ENCODE measurements around the gene KNTC1. TPM values are rescaled to one million over a fixed set of nuclear protein-coding genes. Genes with fewer than 3 reads are reported as not detected.
A peak's percentile ranks its signal among the peaks of the same experiment; 100 is the strongest.

Gene KNTC1
- total and polyA plus RNA-seq, 2 donors: 34.0 to 40.8 TPM

DNA sequence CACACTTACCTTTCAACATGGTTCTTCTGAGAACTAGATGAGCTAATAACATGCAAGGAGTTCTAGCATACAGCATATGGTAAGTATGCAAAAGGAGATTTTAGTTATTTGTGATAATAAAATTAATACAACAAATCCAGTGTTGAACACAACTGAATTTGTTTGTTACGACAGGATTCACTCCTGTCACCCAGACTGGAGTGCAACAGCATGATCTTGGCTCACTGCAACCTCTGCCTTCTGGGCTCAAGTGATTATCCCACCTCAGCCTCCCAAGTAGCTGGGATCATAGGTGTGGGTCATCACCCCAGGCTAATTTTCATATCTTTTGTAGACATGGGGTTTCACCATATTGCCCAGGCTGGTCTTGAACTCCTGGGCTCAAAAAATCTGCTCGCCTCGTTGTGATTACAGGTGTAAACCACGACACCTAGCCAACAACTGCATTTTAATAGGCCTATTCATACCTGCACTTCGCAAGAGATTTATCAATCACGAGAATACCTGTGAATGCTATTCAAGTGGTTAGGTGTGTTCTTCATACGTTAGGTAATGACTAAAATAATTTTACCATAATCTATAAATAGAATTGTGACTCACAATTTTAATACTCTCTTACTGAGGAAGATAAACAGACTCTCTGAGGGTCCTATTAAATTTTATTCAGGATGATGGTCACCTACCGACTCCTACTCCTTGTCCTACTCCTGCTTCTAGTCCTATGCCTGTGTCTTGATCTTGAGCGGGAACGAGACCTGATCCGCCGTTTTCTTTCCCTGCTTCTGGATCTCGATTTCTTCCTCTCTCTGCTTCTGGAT is 10.3 kb upstream of the KNTC1 start:
- Histone ChIP-seq H3K9me3 (ENCODE audit: control insufficient read depth in 2 of 2, insufficient read depth in 1 of 2, low read length in 1 of 2) (no peaks in the 10 kb centered on the region), H3K27me3 (ENCODE audit: control insufficient read depth in 2 of 2, insufficient read depth in 1 of 2, low read length in 1 of 2) (no peaks in the 10 kb centered on the region), H3K27ac (ENCODE audit: low read depth in 1 of 2, low read length in 1 of 2) (no peak overlapping the region), H3K36me3 (ENCODE audit: control insufficient read depth in 2 of 2, insufficient read depth in 2 of 2, low read length in 1 of 2) (peaks cover 58 to 90% of the 10 kb centered on the region in 2 donors), H3K4me1 (ENCODE audit: control insufficient read depth in 2 of 2, insufficient read depth in 2 of 2, low read length in 2 of 2) (no peaks in the 10 kb centered on the region), H3K4me3 (ENCODE audit: low read length in 2 of 2) (no peak overlapping the region)
- no peak for DNase-seq (ENCODE audit: low read depth in 6 of 9, low spot score in 9 of 9)
- WGBS: 98% methylated on average over 13 of the region's 13 CpGs

GRCh38 chr12:122517877-122518276 is 9.2 kb upstream of the KNTC1 start:
- no peak for DNase-seq (ENCODE audit: low read depth in 6 of 9, low spot score in 9 of 9)
- H3K27ac ChIP-seq (ENCODE audit: low read depth in 1 of 2, low read length in 1 of 2): no peak overlapping the region
- WGBS: 97% methylated on average over 5 of the region's 5 CpGs
- H3K9me3 ChIP-seq (ENCODE audit: control insufficient read depth in 2 of 2, insufficient read depth in 1 of 2, low read length in 1 of 2): no peaks in the 10 kb centered on the region
- no peaks in the 10 kb centered on the region for H3K27me3 ChIP-seq (ENCODE audit: control insufficient read depth in 2 of 2, insufficient read depth in 1 of 2, low read length in 1 of 2)
- no peak overlapping the region for H3K4me3 ChIP-seq (ENCODE audit: low read length in 2 of 2)
- no peaks in the 10 kb centered on the region for H3K4me1 ChIP-seq (ENCODE audit: control insufficient read depth in 2 of 2, insufficient read depth in 2 of 2, low read length in 2 of 2)
- H3K36me3 ChIP-seq (ENCODE audit: control insufficient read depth in 2 of 2, insufficient read depth in 2 of 2, low read length in 1 of 2): peaks cover 57 to 91% of the 10 kb centered on the region in 2 donors

DNA sequence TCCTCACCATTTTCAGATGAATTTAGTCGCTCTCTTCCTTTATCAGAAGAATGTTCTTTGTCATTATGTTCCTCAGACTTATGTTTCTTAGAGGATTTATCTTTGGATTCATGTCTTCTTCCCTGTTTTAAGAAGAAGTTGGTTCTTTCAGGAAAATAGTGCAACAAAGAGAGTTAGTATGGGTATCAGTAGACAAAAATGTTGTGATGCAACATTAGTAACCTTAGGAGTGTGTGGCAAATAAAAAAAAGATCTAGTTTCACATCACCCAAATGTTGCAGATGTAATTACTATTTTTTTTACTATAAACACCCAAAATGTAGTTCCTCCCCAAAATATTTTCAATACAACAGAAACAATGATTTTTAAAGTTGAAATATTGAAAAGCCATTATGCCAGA is 8.1 kb upstream of the KNTC1 start:
- Histone ChIP-seq H3K4me3 (ENCODE audit: low read length in 2 of 2) (no peak overlapping the region), H3K27ac (ENCODE audit: low read depth in 1 of 2, low read length in 1 of 2) (no peak overlapping the region), H3K9me3 (ENCODE audit: control insufficient read depth in 2 of 2, insufficient read depth in 1 of 2, low read length in 1 of 2) (no peaks in the 10 kb centered on the region), H3K27me3 (ENCODE audit: control insufficient read depth in 2 of 2, insufficient read depth in 1 of 2, low read length in 1 of 2) (no peaks in the 10 kb centered on the region), H3K4me1 (ENCODE audit: control insufficient read depth in 2 of 2, insufficient read depth in 2 of 2, low read length in 2 of 2) (peaks cover 2 to 4% of the 10 kb centered on the region in 2 donors), H3K36me3 (ENCODE audit: control insufficient read depth in 2 of 2, insufficient read depth in 2 of 2, low read length in 1 of 2) (peaks cover 50 to 92% of the 10 kb centered on the region in 2 donors)
- no peak for DNase-seq (ENCODE audit: low read depth in 6 of 9, low spot score in 9 of 9)
- WGBS: 98% methylated on average over 1 of the region's 1 CpG

- Histone ChIP-seq H3K36me3 (ENCODE audit: control insufficient read depth in 2 of 2, insufficient read depth in 2 of 2, low read length in 1 of 2) (peaks cover 49 to 94% of the 10 kb centered on the region in 2 donors), H3K4me3 (ENCODE audit: low read length in 2 of 2) (no peak overlapping the region), H3K27ac (ENCODE audit: low read depth in 1 of 2, low read length in 1 of 2) (no peak overlapping the region), H3K9me3 (ENCODE audit: control insufficient read depth in 2 of 2, insufficient read depth in 1 of 2, low read length in 1 of 2) (no peaks in the 10 kb centered on the region), H3K4me1 (ENCODE audit: control insufficient read depth in 2 of 2, insufficient read depth in 2 of 2, low read length in 2 of 2) (peaks cover 4% of the 10 kb centered on the region in 2 donors), H3K27me3 (ENCODE audit: control insufficient read depth in 2 of 2, insufficient read depth in 1 of 2, low read length in 1 of 2) (no peaks in the 10 kb centered on the region)
- DNase-seq (ENCODE audit: low read depth in 6 of 9, low spot score in 9 of 9): no peak
- WGBS: 96% methylated on average over 1 of the region's 1 CpG
These were observed 7.6 kb upstream of the KNTC1 start for GRCh38 chr12:122519418-122519817.

DNA sequence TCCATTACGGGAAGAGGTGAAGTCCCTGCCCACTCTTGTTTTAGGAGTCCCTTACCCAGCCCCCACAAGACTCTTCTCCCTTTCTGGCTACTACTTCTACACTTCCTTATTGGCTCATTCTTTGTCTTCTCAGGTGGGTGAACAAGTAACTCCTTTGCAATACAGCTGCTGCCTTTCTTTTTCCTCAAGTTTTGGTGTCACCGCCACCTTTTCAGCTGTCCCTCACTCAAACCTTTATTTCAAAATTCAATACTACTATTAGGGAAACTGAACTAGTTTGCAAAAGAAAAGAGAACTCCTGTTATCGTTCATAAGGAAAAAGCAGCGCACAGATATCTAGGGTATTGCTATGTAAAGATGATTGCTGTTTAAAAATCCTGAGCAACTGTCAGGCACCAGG is 6.4 kb upstream of the KNTC1 start:
- H3K4me3 ChIP-seq (ENCODE audit: low read length in 2 of 2): no peak overlapping the region
- no peaks in the 10 kb centered on the region for H3K27me3 ChIP-seq (ENCODE audit: control insufficient read depth in 2 of 2, insufficient read depth in 1 of 2, low read length in 1 of 2)
- WGBS: 99% methylated on average over 4 of the region's 4 CpGs
- no peak overlapping the region for H3K27ac ChIP-seq (ENCODE audit: low read depth in 1 of 2, low read length in 1 of 2)
- H3K9me3 ChIP-seq (ENCODE audit: control insufficient read depth in 2 of 2, insufficient read depth in 1 of 2, low read length in 1 of 2): no peaks in the 10 kb centered on the region
- no peak for DNase-seq (ENCODE audit: low read depth in 6 of 9, low spot score in 9 of 9)
- peaks cover 40 to 90% of the 10 kb centered on the region in 2 donors for H3K36me3 ChIP-seq (ENCODE audit: control insufficient read depth in 2 of 2, insufficient read depth in 2 of 2, low read length in 1 of 2)
- H3K4me1 ChIP-seq (ENCODE audit: control insufficient read depth in 2 of 2, insufficient read depth in 2 of 2, low read length in 2 of 2): peaks cover 4% of the 10 kb centered on the region in 2 donors

DNA sequence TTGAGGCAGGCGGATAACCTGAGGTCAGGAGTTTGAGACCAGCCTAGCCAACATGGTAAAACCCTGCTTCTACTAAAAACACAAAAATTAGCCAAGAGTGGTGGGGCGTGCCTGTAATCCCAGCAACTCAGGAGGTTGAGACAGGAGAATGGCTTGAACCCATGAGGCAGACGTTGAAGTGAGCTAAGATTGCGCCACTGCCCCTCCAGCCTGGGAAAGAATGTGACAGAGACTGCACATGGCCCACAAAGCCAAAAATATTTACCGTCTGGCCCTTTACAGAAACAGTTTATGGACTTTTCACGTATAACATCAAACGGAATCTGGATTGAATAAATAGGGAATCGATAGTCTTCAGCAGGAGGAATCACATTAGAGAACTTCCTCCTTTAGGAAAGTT is 3.8 kb upstream of the KNTC1 start:
- H3K4me1 ChIP-seq (ENCODE audit: control insufficient read depth in 2 of 2, insufficient read depth in 2 of 2, low read length in 2 of 2): peaks cover 5 to 9% of the 10 kb centered on the region in 2 donors
- DNase-seq (ENCODE audit: low read depth in 6 of 9, low spot score in 9 of 9): no peak
- 89% methylated on average over 8 of the region's 8 CpGs for WGBS

GRCh38 chr12:122523846-122524718 is 3.0 kb upstream of the KNTC1 start:
- Histone ChIP-seq H3K27me3 (ENCODE audit: control insufficient read depth in 2 of 2, insufficient read depth in 1 of 2, low read length in 1 of 2) (no peaks in the 10 kb centered on the region), H3K4me3 (ENCODE audit: low read length in 2 of 2) (peak overlapping the region; percentile 20 to 54), H3K27ac (ENCODE audit: low read depth in 1 of 2, low read length in 1 of 2) (no peak overlapping the region), H3K36me3 (ENCODE audit: control insufficient read depth in 2 of 2, insufficient read depth in 2 of 2, low read length in 1 of 2) (peaks cover 16 to 62% of the 10 kb centered on the region in 2 donors), H3K4me1 (ENCODE audit: control insufficient read depth in 2 of 2, insufficient read depth in 2 of 2, low read length in 2 of 2) (peaks cover 7 to 11% of the 10 kb centered on the region in 2 donors), H3K9me3 (ENCODE audit: control insufficient read depth in 2 of 2, insufficient read depth in 1 of 2, low read length in 1 of 2) (no peaks in the 10 kb centered on the region)
- WGBS: 68% methylated on average over 8 of the region's 8 CpGs
- DNase-seq (ENCODE audit: low read depth in 6 of 9, low spot score in 9 of 9): no peak

More for the DNA sequence above, 3.8 kb upstream of the KNTC1 start:
- Histone ChIP-seq H3K9me3 (ENCODE audit: control insufficient read depth in 2 of 2, insufficient read depth in 1 of 2, low read length in 1 of 2) (no peaks in the 10 kb centered on the region), H3K27ac (ENCODE audit: low read depth in 1 of 2, low read length in 1 of 2) (no peak overlapping the region), H3K36me3 (ENCODE audit: control insufficient read depth in 2 of 2, insufficient read depth in 2 of 2, low read length in 1 of 2) (peaks cover 20 to 64% of the 10 kb centered on the region in 2 donors), H3K27me3 (ENCODE audit: control insufficient read depth in 2 of 2, insufficient read depth in 1 of 2, low read length in 1 of 2) (no peaks in the 10 kb centered on the region), H3K4me3 (ENCODE audit: low read length in 2 of 2) (no peak overlapping the region)

DNA sequence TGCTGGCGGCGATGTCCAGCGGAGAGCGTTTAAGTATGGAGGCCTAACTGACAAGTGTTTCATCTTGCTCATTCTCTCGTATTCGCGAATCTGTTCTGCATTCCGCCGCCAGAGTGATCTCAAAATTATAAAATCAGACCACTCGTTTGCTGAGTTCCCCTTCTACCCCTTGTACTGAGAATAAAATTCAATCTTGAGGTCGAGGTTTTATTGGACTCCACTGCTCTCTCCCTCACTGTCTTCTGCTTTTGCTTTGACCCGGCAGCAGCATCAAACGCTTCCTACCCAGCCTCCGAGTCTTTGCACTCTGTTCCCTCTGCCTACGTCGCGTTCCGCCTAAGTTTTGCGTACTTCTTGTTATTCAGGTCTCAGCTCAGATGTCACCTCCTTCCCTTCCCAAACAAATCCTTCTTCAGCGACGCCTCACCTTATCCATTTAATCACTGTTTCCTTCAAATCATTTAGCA is 462 bp downstream of the KNTC1 start:
- peak overlapping the region; percentile 92 to 95 for H3K4me3 ChIP-seq (ENCODE audit: low read length in 2 of 2)
- WGBS: under 1% methylated on average over 21 of the region's 21 CpGs
- peaks cover 7 to 11% of the 10 kb centered on the region in 2 donors for H3K4me1 ChIP-seq (ENCODE audit: control insufficient read depth in 2 of 2, insufficient read depth in 2 of 2, low read length in 2 of 2)
- H3K27ac ChIP-seq (ENCODE audit: low read depth in 1 of 2, low read length in 1 of 2): peak overlapping the region; percentile 77 to 96
- peak in 7 of 9 donors; percentile 23 to 61 (median 33) for DNase-seq (ENCODE audit: low read depth in 6 of 9, low spot score in 9 of 9)
- peaks cover 0 to 49% of the 10 kb centered on the region in 2 donors for H3K36me3 ChIP-seq (ENCODE audit: control insufficient read depth in 2 of 2, insufficient read depth in 2 of 2, low read length in 1 of 2)
- H3K27me3 ChIP-seq (ENCODE audit: control insufficient read depth in 2 of 2, insufficient read depth in 1 of 2, low read length in 1 of 2): no peaks in the 10 kb centered on the region
- H3K9me3 ChIP-seq (ENCODE audit: control insufficient read depth in 2 of 2, insufficient read depth in 1 of 2, low read length in 1 of 2): no peaks in the 10 kb centered on the region

DNA sequence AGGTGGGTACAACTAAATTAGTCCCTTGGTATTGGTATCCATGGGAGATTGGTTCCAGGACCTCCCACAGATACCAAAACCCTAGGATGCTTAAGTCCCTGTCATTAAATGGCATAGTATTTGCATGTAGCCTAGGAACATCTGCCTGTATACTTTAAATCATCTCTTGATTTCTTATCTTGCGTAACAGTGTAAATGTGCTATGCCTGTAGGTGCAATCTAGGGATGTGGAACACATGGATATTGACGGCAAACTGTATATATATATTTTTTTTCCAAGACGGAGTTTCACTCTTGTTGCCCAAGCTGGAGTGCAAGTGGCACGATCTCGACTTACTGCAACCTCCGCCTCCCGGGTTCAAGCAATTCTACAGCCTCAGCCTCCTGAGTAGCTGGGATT is 1.5 kb downstream of the KNTC1 start:
- no peak overlapping the region for H3K4me3 ChIP-seq (ENCODE audit: low read length in 2 of 2)
- WGBS: 98% methylated on average over 7 of the region's 7 CpGs
- no peaks in the 10 kb centered on the region for H3K9me3 ChIP-seq (ENCODE audit: control insufficient read depth in 2 of 2, insufficient read depth in 1 of 2, low read length in 1 of 2)
- DNase-seq (ENCODE audit: low read depth in 6 of 9, low spot score in 9 of 9): no peak
- H3K27me3 ChIP-seq (ENCODE audit: control insufficient read depth in 2 of 2, insufficient read depth in 1 of 2, low read length in 1 of 2): no peaks in the 10 kb centered on the region
- H3K4me1 ChIP-seq (ENCODE audit: control insufficient read depth in 2 of 2, insufficient read depth in 2 of 2, low read length in 2 of 2): peaks cover 3 to 9% of the 10 kb centered on the region in 2 donors
- peak overlapping the region in 1 of 2 donors; percentile 9 for H3K27ac ChIP-seq (ENCODE audit: low read depth in 1 of 2, low read length in 1 of 2)
- peaks cover 0 to 49% of the 10 kb centered on the region in 2 donors for H3K36me3 ChIP-seq (ENCODE audit: control insufficient read depth in 2 of 2, insufficient read depth in 2 of 2, low read length in 1 of 2)

All from thymus (tissue), 11 donors.